NCI-H146 treated with DMSO at 0.1 percent for 48 hours (cell line): ENCODE results near the gene AVP.

ENCODE experiments used
- DNase-seq: peaks from one replicate; lab custom pipeline; 2025; ENCODE audit not compliant: unreplicated experiment; lab: John Stamatoyannopoulos, UW

AVP gene

DNA sequence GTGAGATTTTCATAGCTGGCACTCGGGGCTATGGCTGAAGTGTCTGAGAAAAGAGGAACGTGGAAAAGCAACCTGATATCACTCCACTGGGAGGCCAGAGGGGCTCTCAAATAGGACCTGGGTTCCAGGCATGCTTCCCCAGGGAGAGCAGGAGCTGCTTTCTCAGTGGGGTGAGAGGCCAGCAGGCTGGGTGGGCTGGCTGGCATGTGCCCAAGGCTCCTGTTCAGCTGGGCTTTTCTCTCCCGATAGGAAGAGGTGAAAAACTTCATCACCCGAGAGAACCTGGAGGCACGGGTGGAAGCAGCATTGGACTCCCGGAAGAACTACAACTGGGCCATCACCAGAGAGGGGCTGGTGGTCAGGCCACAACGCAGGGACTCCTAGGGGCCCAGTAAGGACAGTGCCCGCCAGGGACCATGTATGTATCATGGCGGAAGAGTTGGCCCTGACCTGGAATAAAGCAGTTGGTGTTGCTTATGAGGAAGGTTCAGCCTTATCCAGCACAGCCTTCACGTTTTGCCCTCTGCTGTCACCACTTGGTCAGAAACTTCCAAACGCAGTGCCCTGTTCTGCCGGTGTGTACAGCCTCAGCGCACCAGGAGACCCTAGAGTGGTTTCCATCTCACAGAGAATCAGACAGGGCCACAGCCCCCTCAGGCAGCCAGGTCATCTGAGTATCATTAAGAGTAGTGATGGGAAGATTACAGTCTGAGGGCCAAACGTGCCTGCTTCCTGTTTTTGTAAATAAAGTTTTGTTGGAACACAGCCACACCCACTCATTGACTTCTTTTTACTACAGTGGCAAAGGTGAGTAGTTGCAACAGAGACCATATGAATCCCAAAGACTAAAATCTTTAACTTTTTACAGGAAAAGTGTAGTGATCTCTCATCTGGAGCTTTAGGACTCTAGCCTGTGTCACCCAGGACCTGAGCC, 36.8 kb downstream of the AVP start:
- DNase-seq: no peak

DNA sequence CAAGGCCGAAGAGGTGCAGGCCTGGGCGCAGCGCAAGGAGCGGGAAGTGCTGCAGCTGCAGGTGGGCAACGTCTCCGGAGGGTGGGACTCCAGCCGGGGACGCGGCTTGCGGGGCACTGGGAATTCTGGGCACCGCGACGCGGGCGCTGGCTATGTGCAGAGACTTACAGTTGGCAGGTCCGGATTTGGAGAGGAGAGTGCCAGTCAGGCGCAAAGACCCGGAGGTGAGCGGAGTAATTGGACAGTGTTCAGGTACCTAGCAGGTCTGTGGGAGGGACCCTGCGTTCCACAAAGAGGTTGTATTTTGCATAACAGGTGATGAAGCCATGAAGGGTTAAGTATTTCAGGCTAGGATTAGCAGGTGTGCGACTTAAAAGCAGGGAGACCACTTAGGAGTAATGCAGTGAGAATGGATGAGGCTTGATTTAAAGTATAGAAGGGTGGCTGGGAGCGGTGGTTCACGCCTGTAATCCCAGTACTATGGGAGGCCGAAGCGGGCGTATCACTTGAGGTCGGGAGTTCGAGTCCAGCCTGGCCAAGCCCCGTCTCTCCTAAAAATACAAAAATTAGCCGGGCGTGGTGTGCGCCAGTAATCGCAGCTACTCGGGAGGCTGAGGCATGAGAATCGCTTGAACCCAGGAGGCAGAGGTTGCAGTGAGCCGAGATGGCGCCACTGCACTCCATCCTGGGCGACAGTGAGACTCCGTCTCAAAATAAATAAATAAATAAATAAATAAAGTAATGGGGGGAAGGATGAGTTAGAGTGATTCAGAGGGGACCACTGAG, 37.7 kb downstream of the AVP start:
- DNase-seq: peak; percentile 90

DNA sequence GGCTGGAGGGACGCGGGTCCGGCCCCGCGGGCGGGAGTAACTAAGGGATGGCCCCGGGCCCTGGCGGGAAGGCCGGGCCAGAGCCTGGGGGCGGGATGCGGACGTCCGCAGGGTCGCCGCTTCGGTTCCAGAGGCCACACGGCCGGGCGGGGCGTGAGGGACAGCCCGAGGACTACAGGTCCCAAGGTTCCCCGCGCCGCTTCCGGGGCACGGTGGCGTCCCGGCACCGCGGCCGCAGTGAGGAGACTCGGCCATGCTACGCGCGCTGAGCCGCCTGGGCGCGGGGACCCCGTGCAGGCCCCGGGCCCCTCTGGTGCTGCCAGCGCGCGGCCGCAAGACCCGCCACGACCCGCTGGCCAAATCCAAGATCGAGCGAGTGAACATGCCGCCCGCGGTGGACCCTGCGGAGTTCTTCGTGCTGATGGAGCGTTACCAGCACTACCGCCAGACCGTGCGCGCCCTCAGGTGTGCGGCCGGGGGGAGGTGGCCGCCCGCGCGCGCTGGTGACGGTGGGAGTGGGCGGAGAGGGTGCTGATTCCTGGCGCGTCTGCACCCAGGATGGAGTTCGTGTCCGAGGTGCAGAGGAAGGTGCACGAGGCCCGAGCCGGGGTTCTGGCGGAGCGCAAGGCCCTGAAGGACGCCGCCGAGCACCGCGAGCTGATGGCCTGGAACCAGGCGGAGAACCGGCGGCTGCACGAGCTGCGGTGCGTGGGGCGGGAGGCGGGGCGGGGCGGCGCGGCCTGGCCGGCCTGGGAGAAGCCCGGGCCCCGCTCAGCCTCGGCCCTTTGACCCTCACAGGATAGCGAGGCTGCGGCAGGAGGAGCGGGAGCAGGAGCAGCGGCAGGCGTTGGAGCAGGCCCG, 38.5 kb downstream of the AVP start, which contains the start of gene MRPS26:
TSS of gene MRPS26 (plus strand) at position 237 of the 861 bp plus-strand sequence. CDS start at position 254, 17 bp downstream.
- DNase-seq: peak; percentile 90

DNA sequence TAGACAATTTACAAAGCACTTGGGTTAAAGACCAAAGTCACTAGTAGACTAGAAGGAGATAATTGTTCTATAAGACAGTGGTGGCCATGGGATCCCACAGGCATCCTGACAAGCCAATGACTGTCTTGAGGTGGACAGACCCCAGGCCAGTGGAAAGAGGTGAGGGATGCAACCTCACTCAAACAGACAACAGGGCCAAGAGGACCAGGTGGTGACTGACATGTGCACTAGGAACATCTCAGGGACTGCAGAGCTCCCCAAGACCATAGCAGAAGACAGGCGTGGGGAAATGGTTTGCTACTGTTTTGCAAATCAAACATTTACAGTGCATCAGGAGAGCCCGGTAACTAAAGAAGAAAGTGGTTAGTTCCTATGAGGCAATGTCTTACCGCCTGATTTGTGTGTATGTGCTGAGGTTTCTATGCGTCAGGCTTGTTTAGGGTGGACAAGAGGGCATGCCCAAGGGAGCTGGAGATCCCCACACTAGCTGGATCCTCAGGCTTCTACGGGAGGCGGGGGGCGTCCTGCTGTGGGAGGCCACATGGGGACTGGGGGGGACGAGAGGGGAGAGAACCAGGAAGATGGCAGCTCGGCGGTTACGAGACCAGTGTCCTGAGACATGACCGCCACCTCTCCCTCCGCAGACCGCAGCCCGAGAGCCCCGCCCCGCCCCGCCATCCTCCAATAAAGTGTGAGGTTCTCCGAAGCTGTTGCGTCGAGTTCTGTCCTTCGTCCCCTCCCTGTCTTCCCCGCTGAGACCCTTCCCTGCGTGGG, 39.3 kb downstream of the AVP start:
- no peak for DNase-seq

DNA sequence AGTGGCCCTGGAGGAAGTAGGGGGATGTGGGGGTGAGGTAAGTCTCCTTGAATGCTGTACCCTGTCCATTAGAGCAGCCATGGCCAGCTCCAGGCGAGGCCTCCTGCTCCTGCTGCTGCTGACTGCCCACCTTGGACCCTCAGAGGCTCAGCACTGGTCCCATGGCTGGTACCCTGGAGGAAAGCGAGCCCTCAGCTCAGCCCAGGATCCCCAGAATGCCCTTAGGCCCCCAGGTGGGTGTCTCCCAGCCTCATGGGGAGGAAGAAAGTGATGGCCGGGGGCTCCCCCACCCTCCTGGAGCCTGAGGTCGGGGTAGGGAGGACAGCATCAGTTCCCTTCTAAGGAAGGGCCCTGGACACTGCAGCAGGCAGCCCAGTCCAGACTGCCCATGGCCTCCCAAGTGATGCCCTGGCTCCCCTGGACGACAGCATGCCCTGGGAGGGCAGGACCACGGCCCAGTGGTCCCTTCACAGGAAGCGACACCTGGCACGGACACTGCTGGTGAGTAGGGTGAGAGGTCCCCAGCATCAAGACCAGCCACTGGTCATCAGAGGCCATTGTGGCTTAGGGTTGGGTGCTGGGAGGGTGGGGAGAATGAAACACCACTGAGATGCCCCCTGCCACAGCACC, 40.1 kb downstream of the AVP start:
- DNase-seq: no peak

DNA sequence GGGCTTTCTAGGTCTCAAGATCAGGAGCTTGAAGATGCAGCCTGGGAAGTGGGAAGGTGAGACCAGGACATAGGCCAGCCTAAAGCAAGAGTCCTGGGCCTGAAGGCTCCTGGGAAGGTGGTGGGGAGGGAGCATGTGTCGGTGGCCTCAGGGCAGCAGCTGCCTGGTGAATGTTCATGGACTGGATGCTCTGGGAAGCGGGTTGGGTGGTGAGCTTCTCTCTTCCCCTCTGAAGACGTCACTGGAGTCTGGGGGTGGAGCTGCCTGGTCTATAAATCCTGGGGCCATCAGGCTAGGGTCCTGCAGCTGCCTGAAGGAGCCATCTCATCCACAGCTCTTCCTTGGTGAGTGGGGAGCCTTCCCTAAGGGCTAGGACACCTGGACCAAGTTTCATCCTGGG, 41.2 kb downstream of the AVP start, which contains the start of gene GNRH2:
TSS of gene GNRH2 (plus strand) at position 301 of the 400 bp plus-strand sequence. CDS start 793 bp downstream, outside the sequence.
- no peak for DNase-seq

DNA sequence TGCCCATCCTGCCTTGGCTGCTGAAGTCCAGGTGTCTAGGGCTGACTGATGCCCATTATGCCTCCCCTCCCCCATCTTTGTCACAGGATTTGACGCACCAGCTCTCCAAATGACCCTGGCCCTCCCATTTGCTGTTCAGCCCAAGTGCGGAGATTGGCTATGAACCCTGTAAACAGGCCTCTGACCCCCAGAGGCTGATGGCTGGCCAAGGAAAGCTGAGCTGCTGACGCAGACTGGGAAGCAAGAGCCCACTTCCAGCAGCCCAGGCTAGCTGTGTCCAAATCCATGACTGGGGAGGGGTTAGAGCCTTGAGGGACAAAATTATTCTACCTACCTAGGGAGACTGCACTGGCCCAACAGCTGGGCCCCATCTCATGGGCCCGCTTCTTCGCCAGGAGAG, 41.9 kb downstream of the AVP start:
- DNase-seq: no peak

DNA sequence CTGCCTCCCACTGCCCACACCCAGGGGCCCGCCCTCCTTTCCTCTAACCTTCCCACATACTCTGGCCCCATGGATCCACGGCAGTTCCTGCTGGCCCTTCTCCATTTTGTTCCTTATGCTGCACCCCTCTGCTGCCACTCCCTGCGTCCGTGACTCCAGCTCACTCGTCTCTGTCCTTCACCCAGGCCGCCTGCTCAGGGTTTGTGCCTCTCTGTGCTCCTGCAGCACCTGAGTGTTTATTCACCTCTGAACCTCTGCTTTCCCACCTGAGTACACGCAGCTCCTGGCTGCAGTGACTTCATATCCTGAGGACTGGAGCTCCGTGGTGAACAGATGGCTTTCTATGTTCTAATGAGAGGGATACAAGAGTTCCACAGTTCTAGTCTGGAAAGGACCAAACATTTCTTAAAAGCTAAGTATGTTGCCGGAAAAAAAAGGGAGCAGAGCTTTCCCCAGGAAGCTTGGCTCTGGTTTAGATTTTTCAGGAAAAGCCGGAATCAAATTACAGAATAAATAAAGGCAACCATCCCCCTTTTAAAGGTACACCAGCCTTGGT, 42.6 kb downstream of the AVP start:
- no peak for DNase-seq

DNA sequence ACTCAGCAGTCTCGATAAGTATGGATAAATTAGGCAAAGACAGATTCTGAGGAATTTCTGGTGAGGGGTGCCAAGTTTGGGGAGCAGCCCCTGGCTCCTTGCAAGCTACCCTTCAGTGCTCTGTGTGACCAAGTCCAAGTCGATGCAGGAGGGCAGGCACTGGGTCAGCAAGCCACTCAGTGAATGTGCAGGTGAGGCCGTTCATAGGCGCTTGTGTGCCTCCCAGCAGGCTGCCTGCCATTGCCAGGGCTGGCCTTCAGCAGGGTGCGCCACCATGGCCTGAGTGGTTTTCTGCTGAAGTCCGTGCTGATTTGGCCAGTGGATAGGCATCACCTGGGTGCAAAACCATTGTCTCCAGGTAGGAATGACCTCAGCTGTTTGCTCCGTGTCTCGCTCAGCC, 44.4 kb downstream of the AVP start:
- no peak for DNase-seq

DNA sequence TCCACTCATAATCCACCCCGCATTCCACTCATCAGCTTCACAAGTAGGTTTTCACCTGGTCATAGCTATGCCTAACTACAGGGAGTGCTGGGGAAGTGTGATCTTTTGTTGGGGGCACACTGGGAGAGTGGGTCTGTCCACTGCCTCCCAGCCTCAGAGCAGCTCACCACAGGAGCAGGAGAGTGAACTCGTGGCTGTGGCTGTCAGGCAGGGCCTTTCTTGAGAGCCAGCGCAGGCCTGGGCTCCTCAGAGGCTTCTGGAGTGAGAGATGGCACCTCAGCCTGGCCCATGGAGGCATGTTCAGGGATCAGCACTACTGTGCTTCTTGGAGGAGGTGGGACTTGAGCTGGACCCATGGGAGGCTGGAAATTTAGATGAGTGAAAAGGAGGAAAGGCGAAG, 45.1 kb downstream of the AVP start:
- DNase-seq: no peak

DNA sequence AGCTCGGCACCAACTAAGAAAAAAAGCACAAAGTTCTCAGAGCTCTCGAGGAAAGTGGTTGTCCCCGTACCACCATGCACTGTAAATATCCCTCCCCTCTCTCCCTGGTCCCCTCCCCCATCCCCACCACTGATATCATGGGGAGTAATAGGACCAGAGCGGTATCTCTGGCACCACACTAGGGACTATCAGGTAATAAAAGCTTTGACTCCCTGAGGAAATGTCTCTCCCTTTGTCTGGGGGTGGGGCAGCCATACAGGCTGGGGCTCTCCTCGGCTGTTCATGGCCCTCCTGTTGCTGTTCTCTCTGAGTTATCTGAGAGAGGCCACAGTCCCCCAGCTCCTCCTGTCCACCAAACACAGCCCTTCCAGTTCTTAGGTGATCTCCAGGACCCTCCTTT, 46.1 kb downstream of the AVP start:
- DNase-seq: no peak

DNA sequence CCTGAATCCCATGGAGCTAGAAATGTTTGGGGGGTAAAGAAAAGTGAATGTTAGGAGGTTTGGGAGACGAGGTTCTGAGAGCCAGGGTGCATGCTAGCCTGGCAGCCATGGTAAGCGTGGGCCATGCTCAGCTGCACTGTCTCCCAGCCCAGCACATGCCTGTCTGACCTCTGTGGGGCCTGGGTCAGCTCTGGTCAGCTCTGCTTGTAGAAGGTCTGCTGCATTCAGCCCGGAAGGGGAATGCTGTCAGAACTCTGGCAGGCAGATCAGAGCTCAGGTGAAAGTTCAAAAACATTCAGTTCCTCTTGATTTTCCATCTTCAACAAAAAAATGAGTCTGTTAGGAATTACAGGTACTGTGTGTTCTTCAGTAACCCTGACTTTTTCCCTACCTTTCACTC, 46.9 kb downstream of the AVP start:
- DNase-seq: no peak

DNA sequence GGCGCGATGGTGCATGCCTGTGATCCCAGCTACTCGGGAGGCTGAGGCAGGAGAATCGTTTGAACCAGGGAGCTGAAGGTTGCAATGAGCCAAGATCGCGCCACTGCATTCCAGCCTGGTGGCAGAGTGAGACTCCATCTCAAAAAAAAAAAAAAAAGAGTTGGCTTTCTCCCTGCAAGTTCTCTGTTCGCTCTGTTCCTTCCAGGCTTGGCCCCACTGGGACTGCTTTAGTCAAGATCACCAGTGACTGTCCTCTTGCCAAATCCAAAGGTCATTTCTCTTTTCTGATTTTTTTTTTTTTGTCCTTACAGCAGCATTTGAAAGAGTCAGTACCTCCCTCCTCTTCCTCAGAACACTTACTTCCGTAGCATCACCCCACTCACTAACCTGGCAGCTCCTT, 51.9 kb downstream of the AVP start:
- no peak for DNase-seq
